Measurements from ENCODE around the gene NADSYN1.

The NADSYN1 gene

GRCh38 chr11:71425409-71425808 is 27.6 kb upstream of the NADSYN1 start:
- H3K4me1 ChIP-seq (ENCODE audit: control insufficient read depth, insufficient read depth, low read length): no peaks in the 10 kb centered on the region
- H3K4me3 ChIP-seq (ENCODE audit: low read length): no peak overlapping the region
- H3K9ac ChIP-seq (ENCODE audit: low read length): no peak overlapping the region
- no peaks in the 10 kb centered on the region for H3K27me3 ChIP-seq (ENCODE audit: control insufficient read depth, insufficient read depth, low read length)
- H3K27ac ChIP-seq (ENCODE audit: low read depth, low read length): no peak overlapping the region
- no peaks in the 10 kb centered on the region for H3K36me3 ChIP-seq (ENCODE audit: control insufficient read depth, insufficient read depth, low read length)

- Histone ChIP-seq H3K4me3 (ENCODE audit: low read length) (no peak overlapping the region), H3K4me1 (ENCODE audit: control insufficient read depth, insufficient read depth, low read length) (no peaks in the 10 kb centered on the region), H3K27ac (ENCODE audit: low read depth, low read length) (no peak overlapping the region), H3K9ac (ENCODE audit: low read length) (no peak overlapping the region), H3K27me3 (ENCODE audit: control insufficient read depth, insufficient read depth, low read length) (no peaks in the 10 kb centered on the region), H3K36me3 (ENCODE audit: control insufficient read depth, insufficient read depth, low read length) (no peaks in the 10 kb centered on the region)
Observed at GRCh38 chr11:71425860-71426259, 27.1 kb upstream of the NADSYN1 start.

DNA sequence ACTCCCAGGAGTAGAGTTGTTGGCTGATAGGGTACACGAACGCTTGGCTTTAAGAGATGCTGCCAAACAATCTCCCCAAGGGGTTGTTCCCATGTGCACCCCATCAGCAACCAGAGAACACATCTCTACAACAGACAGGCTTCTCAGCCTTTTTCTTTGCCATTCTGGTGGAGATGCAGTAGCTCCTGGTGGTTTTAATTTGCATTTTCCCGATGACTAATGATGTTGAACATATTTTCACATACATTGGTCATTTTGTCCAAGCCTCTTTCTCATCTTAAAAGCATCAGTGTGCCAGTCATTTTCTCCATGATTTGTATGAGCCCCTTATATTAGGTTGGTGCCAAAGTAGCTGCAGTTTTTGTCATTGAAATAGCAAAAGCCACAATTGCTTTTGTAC is 26.6 kb upstream of the NADSYN1 start:
- H3K4me3 ChIP-seq (ENCODE audit: low read length): no peak overlapping the region
- no peak overlapping the region for H3K27ac ChIP-seq (ENCODE audit: low read depth, low read length)
- no peak overlapping the region for H3K9ac ChIP-seq (ENCODE audit: low read length)
- H3K36me3 ChIP-seq (ENCODE audit: control insufficient read depth, insufficient read depth, low read length): no peaks in the 10 kb centered on the region
- H3K27me3 ChIP-seq (ENCODE audit: control insufficient read depth, insufficient read depth, low read length): no peaks in the 10 kb centered on the region
- no peaks in the 10 kb centered on the region for H3K4me1 ChIP-seq (ENCODE audit: control insufficient read depth, insufficient read depth, low read length)

GRCh38 chr11:71428861-71429435 is 24.1 kb upstream of the NADSYN1 start:
- Histone ChIP-seq H3K27ac (ENCODE audit: low read depth, low read length) (no peak overlapping the region), H3K36me3 (ENCODE audit: control insufficient read depth, insufficient read depth, low read length) (no peaks in the 10 kb centered on the region), H3K4me3 (ENCODE audit: low read length) (no peak overlapping the region), H3K9ac (ENCODE audit: low read length) (no peak overlapping the region), H3K27me3 (ENCODE audit: control insufficient read depth, insufficient read depth, low read length) (no peaks in the 10 kb centered on the region), H3K4me1 (ENCODE audit: control insufficient read depth, insufficient read depth, low read length) (no peaks in the 10 kb centered on the region)

- no peaks in the 10 kb centered on the region for H3K4me1 ChIP-seq (ENCODE audit: control insufficient read depth, insufficient read depth, low read length)
- no peaks in the 10 kb centered on the region for H3K27me3 ChIP-seq (ENCODE audit: control insufficient read depth, insufficient read depth, low read length)
- no peak overlapping the region for H3K27ac ChIP-seq (ENCODE audit: low read depth, low read length)
- no peaks in the 10 kb centered on the region for H3K36me3 ChIP-seq (ENCODE audit: control insufficient read depth, insufficient read depth, low read length)
- H3K9ac ChIP-seq (ENCODE audit: low read length): no peak overlapping the region
- no peak overlapping the region for H3K4me3 ChIP-seq (ENCODE audit: low read length)
Observed at GRCh38 chr11:71429701-71430100, 23.3 kb upstream of the NADSYN1 start.

GRCh38 chr11:71430166-71430565 is 22.8 kb upstream of the NADSYN1 start:
- Histone ChIP-seq H3K9ac (ENCODE audit: low read length) (no peak overlapping the region), H3K27me3 (ENCODE audit: control insufficient read depth, insufficient read depth, low read length) (no peaks in the 10 kb centered on the region), H3K4me3 (ENCODE audit: low read length) (no peak overlapping the region), H3K4me1 (ENCODE audit: control insufficient read depth, insufficient read depth, low read length) (no peaks in the 10 kb centered on the region), H3K27ac (ENCODE audit: low read depth, low read length) (no peak overlapping the region), H3K36me3 (ENCODE audit: control insufficient read depth, insufficient read depth, low read length) (no peaks in the 10 kb centered on the region)

- H3K4me1 ChIP-seq (ENCODE audit: control insufficient read depth, insufficient read depth, low read length): no peaks in the 10 kb centered on the region
- H3K36me3 ChIP-seq (ENCODE audit: control insufficient read depth, insufficient read depth, low read length): no peaks in the 10 kb centered on the region
- no peak overlapping the region for H3K9ac ChIP-seq (ENCODE audit: low read length)
- H3K27ac ChIP-seq (ENCODE audit: low read depth, low read length): no peak overlapping the region
- no peaks in the 10 kb centered on the region for H3K27me3 ChIP-seq (ENCODE audit: control insufficient read depth, insufficient read depth, low read length)
- no peak overlapping the region for H3K4me3 ChIP-seq (ENCODE audit: low read length)
Observed at GRCh38 chr11:71431271-71431670, 21.7 kb upstream of the NADSYN1 start.

DNA sequence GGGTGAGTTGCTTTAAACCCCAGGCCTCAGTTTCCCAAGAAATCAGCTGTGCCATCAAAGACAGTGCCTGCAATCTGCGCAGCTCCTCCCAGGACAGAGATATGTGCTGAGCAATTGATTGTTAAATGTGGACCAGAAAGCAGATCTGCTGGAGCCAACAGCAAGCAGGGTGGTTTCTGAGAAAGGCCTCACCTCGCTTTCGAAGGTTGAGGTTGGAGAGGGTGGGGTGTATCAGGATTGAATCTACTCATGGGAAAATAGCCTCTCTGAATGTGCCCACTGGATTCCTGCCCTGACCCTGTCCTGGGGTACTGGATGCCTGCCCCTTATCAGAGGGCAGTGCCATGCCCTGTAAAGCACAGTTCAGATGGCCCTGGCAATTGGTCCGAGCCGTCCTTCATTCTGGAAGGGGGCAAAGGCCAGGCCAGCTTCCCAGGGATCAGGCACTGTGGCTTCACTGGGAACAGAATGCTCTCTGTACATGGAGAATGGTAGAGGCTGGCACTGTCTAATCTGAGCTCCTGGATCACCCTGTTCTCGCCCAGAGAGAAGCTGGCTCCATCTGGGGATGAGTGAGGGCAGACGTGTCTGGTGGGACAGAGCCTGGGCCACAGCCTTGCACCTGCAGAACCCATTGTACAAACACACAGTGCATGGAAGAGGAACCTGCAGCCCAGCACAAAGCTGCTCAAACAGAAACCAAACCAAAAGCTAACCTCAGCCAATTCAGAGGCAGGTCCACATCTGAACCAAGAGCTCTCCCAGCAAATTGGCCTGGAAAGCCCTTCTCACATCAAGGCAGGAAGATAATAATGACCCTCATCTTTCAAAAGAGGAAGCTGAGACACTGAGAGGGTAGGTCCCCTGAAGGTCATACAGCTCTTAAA is 20.0 kb upstream of the NADSYN1 start:
- no peak overlapping the region for H3K9ac ChIP-seq (ENCODE audit: low read length)

DNA sequence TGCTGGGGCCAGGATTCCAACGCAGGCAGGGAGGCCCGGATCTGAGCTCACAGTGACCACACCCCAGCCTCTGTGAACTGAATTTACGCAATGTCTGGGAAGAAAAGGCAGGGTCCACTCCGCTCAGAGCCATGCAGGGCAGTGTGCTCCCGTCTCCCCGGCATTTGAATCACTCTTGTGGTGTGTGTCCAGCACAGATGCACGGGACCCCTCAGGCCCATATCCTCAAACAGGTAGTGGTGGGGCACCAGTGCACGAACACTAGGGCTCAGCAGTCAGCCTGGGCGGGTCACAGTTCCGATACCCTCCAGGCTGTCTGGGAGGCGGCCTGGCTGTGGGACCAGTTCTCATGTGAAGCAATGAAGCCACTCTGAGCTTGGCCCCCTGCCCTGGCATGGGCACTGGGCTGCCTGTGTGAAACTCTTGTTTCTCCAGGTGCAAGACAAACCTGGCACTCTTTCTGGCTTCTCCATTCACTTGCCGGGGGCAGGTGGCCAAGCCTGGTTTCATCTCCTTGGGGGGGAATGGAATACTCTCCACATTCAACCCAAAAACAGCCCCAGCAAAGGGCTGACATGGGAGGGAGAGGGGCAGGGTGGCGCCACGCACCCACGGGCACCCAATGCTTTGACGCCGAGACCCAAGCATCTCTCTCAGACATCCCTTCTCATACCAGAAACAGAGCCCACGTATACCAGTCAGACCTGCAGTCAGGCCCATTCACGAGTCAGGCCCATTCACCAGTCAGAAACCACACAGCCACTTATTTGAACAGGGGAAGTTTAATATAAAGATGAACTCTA is 19.2 kb upstream of the NADSYN1 start:
- Histone ChIP-seq H3K4me1 (ENCODE audit: control insufficient read depth, insufficient read depth, low read length) (no peaks in the 10 kb centered on the region), H3K36me3 (ENCODE audit: control insufficient read depth, insufficient read depth, low read length) (peaks cover 2% of the 10 kb centered on the region), H3K9ac (ENCODE audit: low read length) (no peak overlapping the region), H3K27me3 (ENCODE audit: control insufficient read depth, insufficient read depth, low read length) (no peaks in the 10 kb centered on the region), H3K27ac (ENCODE audit: low read depth, low read length) (no peak overlapping the region), H3K4me3 (ENCODE audit: low read length) (no peak overlapping the region)

More for the DNA sequence above, 20.0 kb upstream of the NADSYN1 start:
- Histone ChIP-seq H3K27ac (ENCODE audit: low read depth, low read length) (no peak overlapping the region), H3K36me3 (ENCODE audit: control insufficient read depth, insufficient read depth, low read length) (no peaks in the 10 kb centered on the region), H3K27me3 (ENCODE audit: control insufficient read depth, insufficient read depth, low read length) (no peaks in the 10 kb centered on the region), H3K4me3 (ENCODE audit: low read length) (no peak overlapping the region), H3K4me1 (ENCODE audit: control insufficient read depth, insufficient read depth, low read length) (no peaks in the 10 kb centered on the region)

- no peak overlapping the region for H3K27ac ChIP-seq (ENCODE audit: low read depth, low read length)
- H3K9ac ChIP-seq (ENCODE audit: low read length): no peak overlapping the region
- no peaks in the 10 kb centered on the region for H3K4me1 ChIP-seq (ENCODE audit: control insufficient read depth, insufficient read depth, low read length)
- H3K4me3 ChIP-seq (ENCODE audit: low read length): no peak overlapping the region
- no peaks in the 10 kb centered on the region for H3K27me3 ChIP-seq (ENCODE audit: control insufficient read depth, insufficient read depth, low read length)
- H3K36me3 ChIP-seq (ENCODE audit: control insufficient read depth, insufficient read depth, low read length): peaks cover 4% of the 10 kb centered on the region
Observed at GRCh38 chr11:71434576-71435130, 18.4 kb upstream of the NADSYN1 start.

DNA sequence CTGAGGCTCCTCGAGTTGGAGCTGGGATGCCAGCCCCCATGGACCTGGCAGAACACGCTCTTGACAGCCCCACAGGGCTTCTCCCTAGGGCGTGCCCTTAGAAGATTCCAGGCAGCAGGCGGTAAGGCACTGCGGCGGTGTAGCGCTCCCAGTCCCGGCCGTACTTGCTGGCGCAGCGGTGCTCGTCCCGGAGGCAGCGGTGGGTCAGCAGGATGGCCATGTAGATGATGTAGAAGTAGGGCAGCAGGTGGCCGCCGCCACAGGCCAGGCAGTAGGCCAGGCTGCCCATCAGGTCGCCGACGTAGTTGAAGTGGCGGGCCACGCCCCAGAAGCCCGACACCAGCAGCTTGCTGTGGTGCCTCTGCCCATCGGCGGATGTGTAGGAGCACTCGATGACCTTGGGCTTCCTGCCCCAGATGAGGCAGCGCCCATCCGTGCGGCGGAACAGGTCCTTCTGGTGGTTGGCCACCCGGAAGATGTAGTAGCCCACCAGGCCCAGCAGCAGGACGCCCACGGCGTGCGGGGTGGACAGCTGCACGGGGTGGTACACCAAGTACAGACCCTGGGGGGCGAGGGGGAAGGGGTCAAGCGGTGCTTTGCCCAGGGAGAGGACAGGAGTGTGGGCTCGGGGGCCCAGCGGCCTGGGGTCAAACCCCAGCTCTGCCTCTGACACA is 17.6 kb upstream of the NADSYN1 start:
- Histone ChIP-seq H3K27ac (ENCODE audit: low read depth, low read length) (no peak overlapping the region), H3K4me1 (ENCODE audit: control insufficient read depth, insufficient read depth, low read length) (no peaks in the 10 kb centered on the region), H3K9ac (ENCODE audit: low read length) (no peak overlapping the region), H3K27me3 (ENCODE audit: control insufficient read depth, insufficient read depth, low read length) (no peaks in the 10 kb centered on the region), H3K36me3 (ENCODE audit: control insufficient read depth, insufficient read depth, low read length) (peaks cover 9% of the 10 kb centered on the region), H3K4me3 (ENCODE audit: low read length) (no peak overlapping the region)

DNA sequence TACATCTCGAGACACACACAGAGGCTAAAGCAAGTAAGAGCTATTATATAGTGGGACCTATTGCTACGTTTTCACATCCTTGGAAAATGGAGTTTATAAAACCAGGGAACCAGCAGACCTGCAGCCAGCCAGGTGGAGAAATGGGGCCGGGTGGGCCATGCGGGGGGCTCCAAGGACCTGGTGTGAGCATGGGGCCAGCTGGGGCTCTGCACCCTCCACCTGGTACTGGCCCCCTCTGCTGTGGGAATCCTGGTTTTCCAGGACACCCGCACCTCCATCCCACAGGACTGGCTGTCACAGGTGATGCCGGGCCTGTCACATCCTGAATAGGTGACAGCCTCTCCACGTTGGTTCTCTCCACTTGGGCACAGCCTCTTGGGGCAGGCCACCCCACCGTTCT is 16.1 kb upstream of the NADSYN1 start:
- H3K36me3 ChIP-seq (ENCODE audit: control insufficient read depth, insufficient read depth, low read length): peaks cover 13% of the 10 kb centered on the region
- no peaks in the 10 kb centered on the region for H3K4me1 ChIP-seq (ENCODE audit: control insufficient read depth, insufficient read depth, low read length)
- no peak overlapping the region for H3K4me3 ChIP-seq (ENCODE audit: low read length)
- H3K9ac ChIP-seq (ENCODE audit: low read length): no peak overlapping the region
- H3K27me3 ChIP-seq (ENCODE audit: control insufficient read depth, insufficient read depth, low read length): no peaks in the 10 kb centered on the region
- H3K27ac ChIP-seq (ENCODE audit: low read depth, low read length): no peak overlapping the region

All from rectal smooth muscle tissue (tissue), 1 donor.